GM12878 (cell line): ENCODE measurements around the gene RHOF. TPM values are rescaled to one million over a fixed set of nuclear protein-coding genes. Genes with fewer than 3 reads are reported as not detected.

Source experiments
- ATAC-seq: fragments of 200-7000 bp; cut with Tn5 transposase; 3 replicates; pipeline ENCODE4 v1.9.1; 2020; ENCODE audit warnings: mild to moderate bottlenecking, moderate library complexity
- BruUV-seq: library from RNA; stranded (reverse); fragments of 400-500 nt; replicated peaks from 2 replicates; lab custom pipeline; 2021; lab: Mats Ljungman, UMichigan
- CTCF ChIA-PET: fragments of 300-600 bp; sonication (Branson Sonifier 250); formaldehyde crosslinking; extraction: SDS; loops from one replicate; lab custom pipeline; 2021; ENCODE audit warnings: inconsistent platforms; lab: Yijun Ruan, JAX
- POLR2A ChIA-PET: fragments of 350-600 bp; formaldehyde crosslinking; extraction: SDS; loops from one replicate; lab custom pipeline; 2021; ENCODE audit warnings: inconsistent platforms; lab: Charles Lee
- RAD21 ChIA-PET: fragments of 300-600 bp; sonication (Branson Sonifier 250); formaldehyde crosslinking; loops from one replicate; lab custom pipeline; 2023; ENCODE audit warnings: antibody characterized with exemption; ENCODE audit not compliant: unreplicated experiment; lab: Charles Lee
- SMC1A ChIA-PET: fragments of 300-600 bp; sonication (Branson Sonifier 250); formaldehyde crosslinking; loops from one replicate; lab custom pipeline; 2023; ENCODE audit not compliant: unreplicated experiment, uncharacterized antibody; lab: Charles Lee
- DNase-seq: peaks from one replicate; pipeline ENCODE4 v3.0.0-alpha.2; 2011; ENCODE audit warnings: low read depth, low spot score
- FAIRE-seq: peaks from 3 replicates; lab custom pipeline; 2011; peaks lifted over from hg19 to GRCh38; lab: Jason Lieb, UNC
- H2AFZ ChIP-seq: 2 replicates; pipeline ENCODE4 v1.6.0; 2011; ENCODE audit warnings: low read depth, low read length, control low read depth; ENCODE audit not compliant: control insufficient read depth
- H3K27ac ChIP-seq: 2 replicates; pipeline ENCODE4 v1.5.1; 2011; ENCODE audit warnings: control low read depth; ENCODE audit not compliant: control insufficient read depth, insufficient read depth
- H3K27me3 ChIP-seq, 2 experiments: replicated peaks in 1 of 2; 2 replicates each; pipeline versions ENCODE4 v1.6.0 to v1.6.1; 2011; ENCODE audit warnings: low read length in 1 of 2; ENCODE audit not compliant: control insufficient read depth in 2 of 2, insufficient read depth in 2 of 2
- H3K36me3 ChIP-seq, 2 experiments: 2 replicates each; pipeline ENCODE4 v1.5.1; 2011; ENCODE audit warnings: low read length in 1 of 2; ENCODE audit not compliant: control insufficient read depth in 2 of 2, insufficient read depth in 2 of 2
- H3K4me1 ChIP-seq: 2 replicates; pipeline ENCODE4 v1.6.1; 2011; ENCODE audit warnings: mild to moderate bottlenecking, low read length, moderate library complexity, mixed read lengths; ENCODE audit not compliant: control insufficient read depth, insufficient read depth
- H3K4me2 ChIP-seq: 2 replicates; pipeline ENCODE4 v1.6.0; 2011; ENCODE audit warnings: control low read depth; ENCODE audit not compliant: control insufficient read depth, insufficient read depth
- H3K4me3 ChIP-seq: fragments of 200-600 bp; sonication (generic); 2 replicates; pipeline ENCODE4 v1.5.1; 2016
- H3K79me2 ChIP-seq: 2 replicates; pipeline ENCODE4 v1.6.0; 2011; ENCODE audit warnings: low read length; ENCODE audit not compliant: control insufficient read depth, insufficient read depth
- H3K9ac ChIP-seq: 2 replicates; pipeline ENCODE4 v1.8.0; 2011; ENCODE audit warnings: low read length, control low read depth, mixed read lengths; ENCODE audit not compliant: control insufficient read depth, insufficient read depth
- H3K9me3 ChIP-seq: replicated peaks from 3 replicates; pipeline ENCODE4 v1.5.1; 2011; ENCODE audit warnings: mild to moderate bottlenecking, low read length; ENCODE audit not compliant: control insufficient read depth, insufficient read depth
- H4K20me1 ChIP-seq: 2 replicates; pipeline ENCODE4 v1.6.0; 2011; ENCODE audit not compliant: control insufficient read depth, insufficient read depth
- BHLHE40 ChIP-seq, 2 experiments: fragments of 450-650 bp in 1 of 2; IDR thresholded peaks; 2 replicates each; pipeline ENCODE4 v1.6.1; 2011 to 2017; ENCODE audit warnings: low read depth in 2 of 2, borderline replicate concordance in 1 of 2, improper control_type of control experiment in 1 of 2, low read length in 1 of 2, mild to moderate bottlenecking in 1 of 2
- BMI1 ChIP-seq: fragments of 450-650 bp; IDR thresholded peaks from 2 replicates; pipeline ENCODE4 v1.6.1; 2016; ENCODE audit warnings: mild to moderate bottlenecking, moderate library complexity, borderline replicate concordance
- FOXK2 ChIP-seq: fragments of 450-650 bp; IDR thresholded peaks from 2 replicates; pipeline ENCODE4 v1.6.1; 2017; ENCODE audit warnings: mild to moderate bottlenecking, moderate library complexity
- LARP7 ChIP-seq: fragments of 450-650 bp; IDR thresholded peaks from 2 replicates; pipeline ENCODE4 v1.6.1; 2017; ENCODE audit warnings: mild to moderate bottlenecking
- MYB ChIP-seq: fragments of 150-350 bp; IDR thresholded peaks from 2 replicates; pipeline ENCODE4 v1.6.1; 2014; ENCODE audit warnings: mild to moderate bottlenecking, low read depth, low read length, borderline replicate concordance
- RBBP5 ChIP-seq: fragments of 200-600 bp; sonication (generic); conservative IDR thresholded peaks from 2 replicates; pipeline ENCODE4 v1.6.1; 2016
- RFX5 ChIP-seq: IDR thresholded peaks from 2 replicates; pipeline ENCODE4 v1.6.1; 2011; ENCODE audit warnings: low read depth, low read length, improper control_type of control experiment
- SUZ12 ChIP-seq: fragments of 200-600 bp; sonication (generic); IDR thresholded peaks from one replicate; pipeline ENCODE4 v1.6.1; 2018; ENCODE audit warnings: antibody characterized with exemption, mild to moderate bottlenecking; ENCODE audit not compliant: unreplicated experiment
- ZNF622 ChIP-seq: fragments of 450-650 bp; IDR thresholded peaks from 2 replicates; pipeline ENCODE4 v1.6.1; 2017; ENCODE audit warnings: mild to moderate bottlenecking, inconsistent platforms
- WGBS: methylation state at CpG from one replicate; pipeline ENCODE4 v1.1.6; 2016; ENCODE audit warnings: low lambda C conversion rate; ENCODE audit not compliant: insufficient replicate concordance, insufficient coverage; ENCODE audit errors: missing lambda C conversion rate; 5-methylcytosine and 5-hydroxymethylcytosine counted together
- in situ Hi-C: fragments of 300-500 bp; cut with MboI; formaldehyde crosslinking; loops from 9 replicates; pipeline ENCODE4 v1.14.3; 2018; ENCODE audit warnings: mixed read lengths
- intact Hi-C: fragments of 100-400 bp; cut with micrococcal nuclease; formaldehyde crosslinking; loops from one replicate; pipeline ENCODE4 v1.14.2; 2022; ENCODE audit not compliant: unreplicated experiment
- polyA plus RNA-seq, 11 experiments: library from polyadenylated mRNA; depleted of rRNA in 4 of 11; unstranded in 6 of 11; stranded (reverse) in 5 of 11; fragments of >200 nt; fragmentation: Nextera tagmentation in 4 of 11; fragmentation: Illumina TruSeq in 1 of 11; extraction: Ambion mirVana in 4 of 11; extraction: Trizol in 1 of 11; gene quantifications; 1 replicate in 1 of 11; 2 replicates in 10 of 11; pipeline versions ENCODE4 v1.2.1 to v1.2.3, GENCODE V29; 2011 to 2016; ENCODE audit warnings: inconsistent platforms in 2 of 11, missing spikeins in 2 of 11, low read depth in 1 of 11
- total RNA-seq, 4 experiments: library from RNA; depleted of rRNA in 3 of 4; stranded (reverse); fragments of >200 nt in 3 of 4; fragmentation: Illumina TruSeq in 1 of 4; extraction: Trizol in 1 of 4; gene quantifications; 2 replicates each; pipeline versions ENCODE4 v1.2.1 to v1.2.3, GENCODE V29; 2013 to 2021
- TF ChIP-seq, protein P1 (sequence below): fragments of 450-650 bp; IDR thresholded peaks from 2 replicates; pipeline ENCODE4 v1.6.1; 2016; ENCODE audit warnings: mild to moderate bottlenecking, moderate library complexity, borderline replicate concordance
- TF ChIP-seq, protein P2 (sequence below): fragments of 450-650 bp; conservative IDR thresholded peaks from 2 replicates; pipeline ENCODE4 v1.6.1; 2017; ENCODE audit warnings: mild to moderate bottlenecking, moderate library complexity
- TF ChIP-seq, protein P3 (sequence below): fragments of 450-650 bp; IDR thresholded peaks from 2 replicates; pipeline ENCODE4 v1.6.1; 2017; ENCODE audit warnings: borderline replicate concordance

RHOF gene
- total and polyA plus RNA-seq, 10 of the 15 experiments (the other 5 are each of a cell fraction or from before 2014, with no cell fraction given), result 6.1 to 78.7 (median 39.7) TPM

- ATAC-seq, result peak; percentile 88
- ChIA-PET SMC1A (interaction anchor here (0.6 to 3.0 kb wide), 14 partner anchors 9 to 230 kb away, joined by 3 to 94 read pairs (median 4); partner anchors contain the start of genes RHOF and SETD1B), POLR2A (interaction anchor here (0.5 to 6.5 kb wide), 15 partner anchors 9 to 1154 kb away, joined by 3 to 114 read pairs (median 5); partner anchors contain the start of genes ORAI1, PSMD9, RHOF and SETD1B), RAD21 (interaction anchor here (0.6 to 11.5 kb wide), 10 partner anchors 9 to 279 kb away, joined by 3 to 230 read pairs (median 4); partner anchors contain the start of genes PSMD9, RHOF, SETD1B and TMEM120B), CTCF (interaction anchor here (0.6 to 15.0 kb wide), 15 partner anchors 10 to 376 kb away, joined by 3 to 492 read pairs (median 4); partner anchors contain the start of genes PSMD9, RHOF and TMEM120B)
- Histone ChIP-seq H3K27ac (peak overlapping the region; percentile 98), H3K9me3 (no peaks in the 10 kb centered on the region), H3K36me3 (peaks cover 28 to 29% of the 10 kb centered on the region in 2 experiments), H3K79me2 (peaks cover 51% of the 10 kb centered on the region), H3K4me3 (peak overlapping the region; percentile 41; the same call in 1 of the 2 replicates), H3K4me2 (peak overlapping the region; percentile 96), H2AFZ (peak overlapping the region; percentile 61), H3K9ac (peak overlapping the region; percentile 63), H3K4me1 (peaks cover 60% of the 10 kb centered on the region), H3K27me3 (no peaks in the 10 kb centered on the region), H4K20me1 (no peaks in the 10 kb centered on the region)
- peak; percentile 99 for FAIRE-seq
- intact Hi-C loops, result loop anchor here (1.0 kb wide), 1 partner anchor 8 kb away; no protein-coding TSS in a partner anchor
- 6% methylated on average over 14 of the region's 14 CpGs for WGBS
- DNase-seq, result no peak
- in situ Hi-C loops, result no loop called here
- BruUV-seq, result no TSS peak
- TF ChIP-seq BHLHE40 (IDR thresholded peaks at IDR 0.05; ENCODE audit: borderline replicate concordance in 1 of 2, low read depth in 2 of 2, low read length in 1 of 2) (peak; percentile 55 to 71; a peak in 3 of 4 replicates), ZNF622 (no peak), RFX5 (no peak), FOXK2 (no peak), LARP7 (peak; percentile 30; the same call in 1 of the 2 replicates), RBBP5 (no peak), MYB (no peak), SUZ12 (no peak), BMI1 (no peak)
- TF ChIP-seq, protein P1, sequence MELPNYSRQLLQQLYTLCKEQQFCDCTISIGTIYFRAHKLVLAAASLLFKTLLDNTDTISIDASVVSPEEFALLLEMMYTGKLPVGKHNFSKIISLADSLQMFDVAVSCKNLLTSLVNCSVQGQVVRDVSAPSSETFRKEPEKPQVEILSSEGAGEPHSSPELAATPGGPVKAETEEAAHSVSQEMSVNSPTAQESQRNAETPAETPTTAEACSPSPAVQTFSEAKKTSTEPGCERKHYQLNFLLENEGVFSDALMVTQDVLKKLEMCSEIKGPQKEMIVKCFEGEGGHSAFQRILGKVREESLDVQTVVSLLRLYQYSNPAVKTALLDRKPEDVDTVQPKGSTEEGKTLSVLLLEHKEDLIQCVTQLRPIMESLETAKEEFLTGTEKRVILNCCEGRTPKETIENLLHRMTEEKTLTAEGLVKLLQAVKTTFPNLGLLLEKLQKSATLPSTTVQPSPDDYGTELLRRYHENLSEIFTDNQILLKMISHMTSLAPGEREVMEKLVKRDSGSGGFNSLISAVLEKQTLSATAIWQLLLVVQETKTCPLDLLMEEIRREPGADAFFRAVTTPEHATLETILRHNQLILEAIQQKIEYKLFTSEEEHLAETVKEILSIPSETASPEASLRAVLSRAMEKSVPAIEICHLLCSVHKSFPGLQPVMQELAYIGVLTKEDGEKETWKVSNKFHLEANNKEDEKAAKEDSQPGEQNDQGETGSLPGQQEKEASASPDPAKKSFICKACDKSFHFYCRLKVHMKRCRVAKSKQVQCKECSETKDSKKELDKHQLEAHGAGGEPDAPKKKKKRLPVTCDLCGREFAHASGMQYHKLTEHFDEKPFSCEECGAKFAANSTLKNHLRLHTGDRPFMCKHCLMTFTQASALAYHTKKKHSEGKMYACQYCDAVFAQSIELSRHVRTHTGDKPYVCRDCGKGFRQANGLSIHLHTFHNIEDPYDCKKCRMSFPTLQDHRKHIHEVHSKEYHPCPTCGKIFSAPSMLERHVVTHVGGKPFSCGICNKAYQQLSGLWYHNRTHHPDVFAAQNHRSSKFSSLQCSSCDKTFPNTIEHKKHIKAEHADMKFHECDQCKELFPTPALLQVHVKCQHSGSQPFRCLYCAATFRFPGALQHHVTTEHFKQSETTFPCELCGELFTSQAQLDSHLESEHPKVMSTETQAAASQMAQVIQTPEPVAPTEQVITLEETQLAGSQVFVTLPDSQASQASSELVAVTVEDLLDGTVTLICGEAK, result no peak
- TF ChIP-seq, protein P2, sequence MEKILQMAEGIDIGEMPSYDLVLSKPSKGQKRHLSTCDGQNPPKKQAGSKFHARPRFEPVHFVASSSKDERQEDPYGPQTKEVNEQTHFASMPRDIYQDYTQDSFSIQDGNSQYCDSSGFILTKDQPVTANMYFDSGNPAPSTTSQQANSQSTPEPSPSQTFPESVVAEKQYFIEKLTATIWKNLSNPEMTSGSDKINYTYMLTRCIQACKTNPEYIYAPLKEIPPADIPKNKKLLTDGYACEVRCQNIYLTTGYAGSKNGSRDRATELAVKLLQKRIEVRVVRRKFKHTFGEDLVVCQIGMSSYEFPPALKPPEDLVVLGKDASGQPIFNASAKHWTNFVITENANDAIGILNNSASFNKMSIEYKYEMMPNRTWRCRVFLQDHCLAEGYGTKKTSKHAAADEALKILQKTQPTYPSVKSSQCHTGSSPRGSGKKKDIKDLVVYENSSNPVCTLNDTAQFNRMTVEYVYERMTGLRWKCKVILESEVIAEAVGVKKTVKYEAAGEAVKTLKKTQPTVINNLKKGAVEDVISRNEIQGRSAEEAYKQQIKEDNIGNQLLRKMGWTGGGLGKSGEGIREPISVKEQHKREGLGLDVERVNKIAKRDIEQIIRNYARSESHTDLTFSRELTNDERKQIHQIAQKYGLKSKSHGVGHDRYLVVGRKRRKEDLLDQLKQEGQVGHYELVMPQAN, result no peak
- TF ChIP-seq, protein P3, sequence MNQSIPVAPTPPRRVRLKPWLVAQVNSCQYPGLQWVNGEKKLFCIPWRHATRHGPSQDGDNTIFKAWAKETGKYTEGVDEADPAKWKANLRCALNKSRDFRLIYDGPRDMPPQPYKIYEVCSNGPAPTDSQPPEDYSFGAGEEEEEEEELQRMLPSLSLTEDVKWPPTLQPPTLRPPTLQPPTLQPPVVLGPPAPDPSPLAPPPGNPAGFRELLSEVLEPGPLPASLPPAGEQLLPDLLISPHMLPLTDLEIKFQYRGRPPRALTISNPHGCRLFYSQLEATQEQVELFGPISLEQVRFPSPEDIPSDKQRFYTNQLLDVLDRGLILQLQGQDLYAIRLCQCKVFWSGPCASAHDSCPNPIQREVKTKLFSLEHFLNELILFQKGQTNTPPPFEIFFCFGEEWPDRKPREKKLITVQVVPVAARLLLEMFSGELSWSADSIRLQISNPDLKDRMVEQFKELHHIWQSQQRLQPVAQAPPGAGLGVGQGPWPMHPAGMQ, result no peak
Observed at GRCh38 chr12:121781998-121782979, 11.2 kb downstream of the RHOF start.
